Calu3 (cell line): Measurements from ENCODE around the gene C2CD4A. TPM values are rescaled to one million over a fixed set of nuclear protein-coding genes. Genes with fewer than 3 reads are reported as not detected.

Experiments used
- BruUV-seq: library from RNA; stranded (reverse); fragments of 400-500 nt; replicated peaks from 2 replicates; lab custom pipeline; 2021; lab: Mats Ljungman, UMichigan
- CTCF ChIA-PET: fragments of 300-600 bp; sonication (Branson Sonifier 250); formaldehyde crosslinking; loops from one replicate; lab custom pipeline; 2022; ENCODE audit warnings: antibody characterized with exemption; lab: Charles Lee
- DNase-seq: peaks from one replicate; pipeline ENCODE4 v3.0.0; 2022
- H3K27ac Mint-ChIP-seq: one replicate; pipeline ENCODE4 v1.8.0; 2022; ENCODE audit warnings: mixed read lengths; ENCODE audit not compliant: unreplicated experiment
- H3K27me3 Mint-ChIP-seq: one replicate; pipeline ENCODE4 v1.8.0; 2022; ENCODE audit warnings: mixed read lengths; ENCODE audit not compliant: unreplicated experiment
- H3K36me3 Mint-ChIP-seq: one replicate; pipeline ENCODE4 v1.8.0; 2022; ENCODE audit warnings: mild to moderate bottlenecking, moderate library complexity, mixed read lengths; ENCODE audit not compliant: insufficient read depth, unreplicated experiment
- H3K4me1 Mint-ChIP-seq: one replicate; pipeline ENCODE4 v1.8.0; 2022; ENCODE audit warnings: mild to moderate bottlenecking, low read depth, mixed read lengths; ENCODE audit not compliant: unreplicated experiment
- H3K4me3 Mint-ChIP-seq: one replicate; pipeline ENCODE4 v1.8.0; 2022; ENCODE audit warnings: mild to moderate bottlenecking, low read depth, moderate library complexity, mixed read lengths; ENCODE audit not compliant: unreplicated experiment
- H3K9me3 Mint-ChIP-seq: one replicate; pipeline ENCODE4 v1.8.0; 2022; ENCODE audit warnings: low read depth, mixed read lengths; ENCODE audit not compliant: unreplicated experiment
- CTCF ChIP-seq: fragments of 200-600 bp; IDR thresholded peaks from one replicate; pipeline ENCODE4 v1.8.0; 2022; ENCODE audit warnings: antibody characterized with exemption; ENCODE audit not compliant: unreplicated experiment
- intact Hi-C: fragments of 100-400 bp; cut with micrococcal nuclease; formaldehyde crosslinking; loops from one replicate; pipeline ENCODE4 v1.10.0; 2022; ENCODE audit not compliant: unreplicated experiment
- total RNA-seq: library from RNA; stranded (reverse); gene quantifications from 2 replicates; pipeline ENCODE4 v1.2.3, GENCODE V29; 2022

C2CD4A gene
- total RNA-seq, 1 experiment from 2014 or later = 17.6 TPM

- TF ChIP-seq CTCF = no peak
- H3K4me3 Mint-ChIP-seq = no peak overlapping the region
- peaks cover 5% of the 10 kb centered on the region for H3K9me3 Mint-ChIP-seq
- BruUV-seq = no TSS peak
- no peak overlapping the region for H3K27ac Mint-ChIP-seq
- no peak for DNase-seq
- no peaks in the 10 kb centered on the region for H3K27me3 Mint-ChIP-seq
- H3K4me1 Mint-ChIP-seq = peaks cover 41% of the 10 kb centered on the region
- H3K36me3 Mint-ChIP-seq = no peaks in the 10 kb centered on the region
- CTCF ChIA-PET = interaction anchor here (1.1 to 2.3 kb wide), 3 partner anchors 14 to 37 kb away, joined by 3 to 7 read pairs (median 3); no protein-coding TSS in a partner anchor
- intact Hi-C loops = no loop called here
Measured at GRCh38 chr15:62088353-62088693, 21.5 kb downstream of the C2CD4A start.

GRCh38 chr15:62089616-62090015, 22.8 kb downstream of the C2CD4A start:
- Mint-ChIP-seq H3K4me1 (peaks cover 51% of the 10 kb centered on the region), H3K4me3 (no peak overlapping the region), H3K9me3 (no peaks in the 10 kb centered on the region), H3K27me3 (no peaks in the 10 kb centered on the region), H3K27ac (peak overlapping the region; percentile 29), H3K36me3 (no peaks in the 10 kb centered on the region)
- DNase-seq = peak; percentile 39
- BruUV-seq = no TSS peak
- TF ChIP-seq CTCF = no peak
- intact Hi-C loops = no loop called here
- CTCF ChIA-PET = interaction anchor here (0.6 to 2.3 kb wide), 4 partner anchors 21 to 1890 kb away, joined by 3 to 7 read pairs (median 4); no protein-coding TSS in a partner anchor

- intact Hi-C loops = no loop called here
- no peak for TF ChIP-seq CTCF
- peaks cover 43% of the 10 kb centered on the region for H3K4me1 Mint-ChIP-seq
- H3K27ac Mint-ChIP-seq = no peak overlapping the region
- no peaks in the 10 kb centered on the region for H3K9me3 Mint-ChIP-seq
- DNase-seq = no peak
- H3K27me3 Mint-ChIP-seq = no peaks in the 10 kb centered on the region
- CTCF ChIA-PET = interaction anchor here (0.7 kb wide), 1 partner anchor 17 kb away, joined by 3 read pairs; no protein-coding TSS in a partner anchor
- no peak overlapping the region for H3K4me3 Mint-ChIP-seq
- H3K36me3 Mint-ChIP-seq = no peaks in the 10 kb centered on the region
- BruUV-seq = no TSS peak
Measured at GRCh38 chr15:62090988-62091387, 24.2 kb downstream of the C2CD4A start.

GRCh38 chr15:62093809-62094208, 27.0 kb downstream of the C2CD4A start:
- no peak overlapping the region for H3K27ac Mint-ChIP-seq
- no peaks in the 10 kb centered on the region for H3K9me3 Mint-ChIP-seq
- no peaks in the 10 kb centered on the region for H3K36me3 Mint-ChIP-seq
- TF ChIP-seq CTCF = no peak
- H3K4me1 Mint-ChIP-seq = peaks cover 31% of the 10 kb centered on the region
- H3K27me3 Mint-ChIP-seq = no peaks in the 10 kb centered on the region
- DNase-seq = no peak
- H3K4me3 Mint-ChIP-seq = no peak overlapping the region
- CTCF ChIA-PET = interaction anchor here (0.6 kb wide), 1 partner anchor 159 kb away, joined by 3 read pairs; no protein-coding TSS in a partner anchor
- intact Hi-C loops = no loop called here
- no TSS peak for BruUV-seq
